Measurements from ENCODE around the gene TMEM139. TPM values are rescaled to one million over a fixed set of nuclear protein-coding genes. Genes with fewer than 3 reads are reported as not detected.

The TMEM139 gene
- total RNA-seq, 1 donor from 2014 or later: 1.0 TPM

DNA sequence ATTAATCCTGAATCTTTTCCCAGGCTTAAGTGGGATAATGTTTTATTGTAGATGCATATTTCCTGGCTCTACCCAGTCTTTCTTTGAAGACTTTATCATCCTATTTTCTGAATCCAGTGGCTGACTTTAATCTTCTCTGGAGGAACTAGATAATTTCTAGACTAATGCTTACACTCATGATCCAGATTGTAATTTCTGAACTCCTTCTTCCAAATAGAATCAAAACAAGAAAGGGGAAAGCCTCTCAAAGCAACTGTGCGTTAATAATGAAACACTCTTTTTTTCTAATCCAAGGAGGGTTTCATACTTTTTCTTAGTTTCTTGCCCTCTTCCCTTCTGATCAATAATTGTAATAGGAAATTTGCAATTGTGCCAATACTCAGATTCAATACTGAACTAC is 13.5 kb upstream of the TMEM139 start:
- no peaks in the 10 kb centered on the region for H3K4me1 ChIP-seq (ENCODE audit: control insufficient read depth in 3 of 3, insufficient read depth in 3 of 3, low read length in 3 of 3)
- H3K27me3 ChIP-seq (ENCODE audit: control insufficient read depth in 3 of 3, insufficient read depth in 3 of 3, low read length in 3 of 3): no peaks in the 10 kb centered on the region
- no peak overlapping the region for H3K4me3 ChIP-seq (ENCODE audit: low read length in 3 of 3)
- no peaks in the 10 kb centered on the region for H3K9me3 ChIP-seq (ENCODE audit: control insufficient read depth in 3 of 3, low read length in 3 of 3)
- H3K36me3 ChIP-seq (ENCODE audit: control insufficient read depth in 3 of 3, insufficient read depth in 3 of 3, low read length in 3 of 3): peaks cover 24 to 34% (median 31%) of the 10 kb centered on the region in 3 donors
- H3K27ac ChIP-seq (ENCODE audit: low read depth, low read length): no peak overlapping the region
- no peak overlapping the region for H3K9ac ChIP-seq (ENCODE audit: low read depth in 1 of 3, low read length in 3 of 3)

DNA sequence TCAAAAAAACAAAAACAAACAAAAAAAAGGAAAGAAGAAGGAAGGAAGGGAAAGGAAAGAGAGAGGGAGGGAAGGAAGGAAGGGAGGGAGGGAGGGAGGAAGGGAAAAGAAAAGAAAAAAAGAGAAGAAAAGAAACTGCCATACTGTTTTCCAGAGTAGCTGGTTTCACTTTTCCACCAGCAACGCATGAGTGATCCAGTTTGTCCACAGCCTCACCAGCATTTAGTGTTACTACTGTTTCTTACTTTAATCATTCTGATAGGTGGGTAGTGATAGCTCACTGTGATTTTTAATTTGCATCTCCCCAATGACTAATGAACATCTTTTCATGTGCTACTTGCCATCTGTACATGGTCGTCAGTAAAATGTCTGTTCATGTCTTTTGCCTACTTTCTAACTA is 11.9 kb upstream of the TMEM139 start:
- no peak overlapping the region for H3K27ac ChIP-seq (ENCODE audit: low read depth, low read length)
- H3K36me3 ChIP-seq (ENCODE audit: control insufficient read depth in 3 of 3, insufficient read depth in 3 of 3, low read length in 3 of 3): peaks cover 15 to 20% (median 18%) of the 10 kb centered on the region in 3 donors
- no peaks in the 10 kb centered on the region for H3K4me1 ChIP-seq (ENCODE audit: control insufficient read depth in 3 of 3, insufficient read depth in 3 of 3, low read length in 3 of 3)
- H3K4me3 ChIP-seq (ENCODE audit: low read length in 3 of 3): no peak overlapping the region
- H3K27me3 ChIP-seq (ENCODE audit: control insufficient read depth in 3 of 3, insufficient read depth in 3 of 3, low read length in 3 of 3): no peaks in the 10 kb centered on the region
- H3K9ac ChIP-seq (ENCODE audit: low read depth in 1 of 3, low read length in 3 of 3): no peak overlapping the region
- no peaks in the 10 kb centered on the region for H3K9me3 ChIP-seq (ENCODE audit: control insufficient read depth in 3 of 3, low read length in 3 of 3)

DNA sequence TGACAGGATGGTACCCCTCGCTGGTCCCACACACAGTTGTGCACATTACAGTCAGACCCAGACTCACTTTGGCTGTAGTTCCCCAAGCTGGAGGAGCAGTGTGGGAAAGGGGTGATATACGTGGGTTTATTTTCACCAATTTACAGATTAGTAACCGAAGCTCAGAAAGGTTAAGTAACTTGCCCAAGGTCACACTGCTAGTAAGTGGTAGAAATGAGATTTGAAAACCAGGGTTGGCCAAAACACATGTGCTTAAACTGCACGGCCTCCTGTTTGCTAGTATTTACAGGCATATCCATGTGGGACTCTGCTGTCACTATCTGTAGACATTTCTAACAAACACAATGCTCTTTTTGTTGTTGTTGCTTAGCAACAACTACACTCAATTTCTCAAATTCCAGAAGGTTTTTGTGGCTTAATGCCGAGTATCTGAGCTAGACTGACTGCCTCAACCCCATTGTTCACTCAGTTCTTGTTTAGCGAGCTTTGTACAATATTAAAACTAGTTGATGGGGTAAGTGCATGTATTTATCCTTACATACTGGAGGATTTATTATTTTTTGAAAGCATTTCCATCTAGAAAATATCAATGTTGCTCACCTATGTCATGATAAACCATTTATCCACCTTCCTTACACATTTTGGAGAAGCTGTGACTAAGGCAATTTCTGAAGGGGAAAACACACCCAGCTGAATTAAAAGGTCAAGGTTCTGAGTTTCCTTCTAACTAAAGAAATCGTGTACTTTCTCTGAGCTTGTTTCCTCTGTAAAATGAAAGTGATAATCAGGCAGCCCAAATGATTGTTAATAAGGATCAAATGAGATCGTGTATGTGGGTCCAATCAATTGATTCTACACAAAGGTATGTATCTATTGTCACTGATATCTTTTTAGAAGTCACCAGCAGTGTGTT is 5.3 kb upstream of the TMEM139 start:
- H3K36me3 ChIP-seq (ENCODE audit: control insufficient read depth in 3 of 3, insufficient read depth in 3 of 3, low read length in 3 of 3): no peaks in the 10 kb centered on the region
- peaks cover 7 to 16% (median 7%) of the 10 kb centered on the region in 3 donors for H3K4me1 ChIP-seq (ENCODE audit: control insufficient read depth in 3 of 3, insufficient read depth in 3 of 3, low read length in 3 of 3)
- H3K9ac ChIP-seq (ENCODE audit: low read depth in 1 of 3, low read length in 3 of 3): no peak overlapping the region
- H3K27me3 ChIP-seq (ENCODE audit: control insufficient read depth in 3 of 3, insufficient read depth in 3 of 3, low read length in 3 of 3): no peaks in the 10 kb centered on the region
- no peaks in the 10 kb centered on the region for H3K9me3 ChIP-seq (ENCODE audit: control insufficient read depth in 3 of 3, low read length in 3 of 3)
- H3K27ac ChIP-seq (ENCODE audit: low read depth, low read length): peak overlapping the region; percentile 3
- H3K4me3 ChIP-seq (ENCODE audit: low read length in 3 of 3): no peak overlapping the region

DNA sequence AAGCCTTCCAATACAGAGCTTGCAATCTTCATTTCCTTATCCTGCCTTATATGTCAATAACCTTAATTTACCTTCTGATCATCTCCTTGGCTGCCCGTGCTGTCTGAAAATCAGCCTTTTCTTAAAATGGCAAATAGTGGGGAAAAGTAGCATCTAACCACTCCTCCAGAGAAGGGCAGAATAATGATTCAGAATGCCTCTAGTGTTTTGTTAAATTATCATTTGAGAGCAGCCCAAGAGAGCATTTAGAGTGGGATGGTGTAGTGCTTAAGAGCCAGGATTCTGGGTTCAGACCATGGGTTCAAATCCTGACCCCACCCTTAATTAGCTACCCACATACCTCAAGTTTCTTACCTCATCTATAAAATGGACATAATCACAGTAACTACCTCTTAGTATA is 4.6 kb upstream of the TMEM139 start:
- Histone ChIP-seq H3K9me3 (ENCODE audit: control insufficient read depth in 3 of 3, low read length in 3 of 3) (no peaks in the 10 kb centered on the region), H3K4me1 (ENCODE audit: control insufficient read depth in 3 of 3, insufficient read depth in 3 of 3, low read length in 3 of 3) (peaks cover 7 to 23% (median 7%) of the 10 kb centered on the region in 3 donors), H3K27ac (ENCODE audit: low read depth, low read length) (peak overlapping the region; percentile 3), H3K27me3 (ENCODE audit: control insufficient read depth in 3 of 3, insufficient read depth in 3 of 3, low read length in 3 of 3) (no peaks in the 10 kb centered on the region), H3K4me3 (ENCODE audit: low read length in 3 of 3) (no peak overlapping the region), H3K36me3 (ENCODE audit: control insufficient read depth in 3 of 3, insufficient read depth in 3 of 3, low read length in 3 of 3) (no peaks in the 10 kb centered on the region), H3K9ac (ENCODE audit: low read depth in 1 of 3, low read length in 3 of 3) (no peak overlapping the region)

DNA sequence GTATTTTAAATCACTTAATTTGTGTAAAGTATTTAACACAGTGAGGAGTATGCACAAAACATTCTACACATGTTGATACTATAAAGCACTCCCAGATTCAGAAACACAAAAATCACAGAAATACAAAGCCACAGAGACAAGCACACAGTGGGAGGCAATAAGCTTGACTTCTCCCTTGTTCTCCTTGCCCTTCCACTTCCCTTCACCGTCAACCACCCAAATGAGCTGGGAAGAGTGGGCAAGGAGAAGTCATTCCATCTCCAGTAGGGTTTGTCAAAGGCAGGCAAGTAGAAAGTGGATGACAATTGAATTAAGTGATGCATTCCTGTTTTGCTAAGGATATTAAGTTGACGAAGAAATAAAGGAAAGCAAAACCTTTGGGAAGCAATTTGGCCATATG is 4.2 kb upstream of the TMEM139 start:
- H3K27ac ChIP-seq (ENCODE audit: low read depth, low read length): no peak overlapping the region
- H3K9me3 ChIP-seq (ENCODE audit: control insufficient read depth in 3 of 3, low read length in 3 of 3): no peaks in the 10 kb centered on the region
- no peaks in the 10 kb centered on the region for H3K36me3 ChIP-seq (ENCODE audit: control insufficient read depth in 3 of 3, insufficient read depth in 3 of 3, low read length in 3 of 3)
- peaks cover 7 to 26% (median 7%) of the 10 kb centered on the region in 3 donors for H3K4me1 ChIP-seq (ENCODE audit: control insufficient read depth in 3 of 3, insufficient read depth in 3 of 3, low read length in 3 of 3)
- no peak overlapping the region for H3K4me3 ChIP-seq (ENCODE audit: low read length in 3 of 3)
- H3K9ac ChIP-seq (ENCODE audit: low read depth in 1 of 3, low read length in 3 of 3): no peak overlapping the region
- H3K27me3 ChIP-seq (ENCODE audit: control insufficient read depth in 3 of 3, insufficient read depth in 3 of 3, low read length in 3 of 3): no peaks in the 10 kb centered on the region

DNA sequence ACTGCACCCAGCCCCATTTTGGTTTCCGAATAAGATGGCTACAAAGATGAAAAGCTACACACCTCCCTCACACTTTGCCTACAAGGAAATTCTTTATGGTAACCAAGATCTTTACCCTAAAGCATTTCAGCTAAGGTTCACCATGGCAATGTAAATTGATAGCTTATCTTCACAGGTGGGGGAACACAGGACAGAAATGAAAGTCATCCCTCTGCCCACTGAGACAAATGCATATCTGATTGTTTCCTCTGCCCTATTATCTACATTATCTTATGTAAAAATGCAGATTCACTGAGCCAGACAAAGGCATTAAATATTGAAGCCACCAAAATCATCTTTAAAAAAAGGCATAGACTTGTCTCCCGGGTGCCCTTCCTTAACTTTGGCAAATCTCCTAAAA is 3.2 kb upstream of the TMEM139 start:
- Histone ChIP-seq H3K27me3 (ENCODE audit: control insufficient read depth in 3 of 3, insufficient read depth in 3 of 3, low read length in 3 of 3) (no peaks in the 10 kb centered on the region), H3K36me3 (ENCODE audit: control insufficient read depth in 3 of 3, insufficient read depth in 3 of 3, low read length in 3 of 3) (no peaks in the 10 kb centered on the region), H3K27ac (ENCODE audit: low read depth, low read length) (no peak overlapping the region), H3K9ac (ENCODE audit: low read depth in 1 of 3, low read length in 3 of 3) (no peak overlapping the region), H3K4me1 (ENCODE audit: control insufficient read depth in 3 of 3, insufficient read depth in 3 of 3, low read length in 3 of 3) (peaks cover 7 to 26% (median 7%) of the 10 kb centered on the region in 3 donors), H3K9me3 (ENCODE audit: control insufficient read depth in 3 of 3, low read length in 3 of 3) (no peaks in the 10 kb centered on the region), H3K4me3 (ENCODE audit: low read length in 3 of 3) (no peak overlapping the region)

DNA sequence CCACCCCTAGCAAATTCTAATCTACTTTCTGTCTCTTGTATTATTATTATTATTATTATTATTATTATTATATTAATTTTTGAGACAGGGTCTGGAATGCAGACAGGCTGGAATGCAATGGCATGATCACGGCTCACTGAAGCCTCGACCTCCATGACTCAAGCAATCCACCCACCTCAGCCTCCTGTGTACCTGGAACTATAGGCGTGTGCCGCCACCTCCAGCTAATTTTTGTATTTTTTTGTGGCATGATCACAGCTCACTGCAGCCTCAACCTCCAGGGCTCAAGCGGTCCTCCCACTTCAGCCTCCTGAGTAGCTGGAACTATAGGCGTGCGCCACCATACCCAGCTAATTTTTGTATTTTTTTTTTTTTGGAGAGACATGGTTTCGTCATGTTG is 2.6 kb upstream of the TMEM139 start:
- H3K36me3 ChIP-seq (ENCODE audit: control insufficient read depth in 3 of 3, insufficient read depth in 3 of 3, low read length in 3 of 3): no peaks in the 10 kb centered on the region
- H3K4me3 ChIP-seq (ENCODE audit: low read length in 3 of 3): no peak overlapping the region
- no peaks in the 10 kb centered on the region for H3K9me3 ChIP-seq (ENCODE audit: control insufficient read depth in 3 of 3, low read length in 3 of 3)
- peaks cover 7 to 26% (median 8%) of the 10 kb centered on the region in 3 donors for H3K4me1 ChIP-seq (ENCODE audit: control insufficient read depth in 3 of 3, insufficient read depth in 3 of 3, low read length in 3 of 3)
- H3K27me3 ChIP-seq (ENCODE audit: control insufficient read depth in 3 of 3, insufficient read depth in 3 of 3, low read length in 3 of 3): no peaks in the 10 kb centered on the region
- H3K9ac ChIP-seq (ENCODE audit: low read depth in 1 of 3, low read length in 3 of 3): no peak overlapping the region
- H3K27ac ChIP-seq (ENCODE audit: low read depth, low read length): no peak overlapping the region

DNA sequence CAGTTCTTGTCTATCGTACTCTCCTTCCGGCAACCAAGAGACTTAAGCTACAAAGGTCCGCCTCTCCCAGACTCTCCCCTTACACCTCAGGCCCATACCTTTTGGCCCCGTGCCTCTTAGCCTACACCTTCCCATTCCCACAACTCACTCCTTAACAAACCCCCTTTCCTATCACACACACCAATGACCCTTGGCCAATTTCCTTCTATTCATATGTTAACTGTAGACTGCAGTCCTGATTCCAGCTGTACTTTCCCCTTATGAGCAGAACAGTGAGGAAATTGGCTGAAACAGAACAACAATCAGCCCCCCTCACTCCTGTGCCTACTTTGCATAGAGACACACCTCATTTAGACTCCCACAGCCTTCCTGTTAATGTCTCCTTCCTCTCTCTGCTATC is 1.4 kb upstream of the TMEM139 start:
- no peaks in the 10 kb centered on the region for H3K9me3 ChIP-seq (ENCODE audit: control insufficient read depth in 3 of 3, low read length in 3 of 3)
- peak overlapping the region; percentile 28 for H3K27ac ChIP-seq (ENCODE audit: low read depth, low read length)
- no peak overlapping the region for H3K4me3 ChIP-seq (ENCODE audit: low read length in 3 of 3)
- no peaks in the 10 kb centered on the region for H3K36me3 ChIP-seq (ENCODE audit: control insufficient read depth in 3 of 3, insufficient read depth in 3 of 3, low read length in 3 of 3)
- no peak overlapping the region for H3K9ac ChIP-seq (ENCODE audit: low read depth in 1 of 3, low read length in 3 of 3)
- H3K4me1 ChIP-seq (ENCODE audit: control insufficient read depth in 3 of 3, insufficient read depth in 3 of 3, low read length in 3 of 3): peaks cover 11 to 33% (median 15%) of the 10 kb centered on the region in 3 donors
- H3K27me3 ChIP-seq (ENCODE audit: control insufficient read depth in 3 of 3, insufficient read depth in 3 of 3, low read length in 3 of 3): no peaks in the 10 kb centered on the region

DNA sequence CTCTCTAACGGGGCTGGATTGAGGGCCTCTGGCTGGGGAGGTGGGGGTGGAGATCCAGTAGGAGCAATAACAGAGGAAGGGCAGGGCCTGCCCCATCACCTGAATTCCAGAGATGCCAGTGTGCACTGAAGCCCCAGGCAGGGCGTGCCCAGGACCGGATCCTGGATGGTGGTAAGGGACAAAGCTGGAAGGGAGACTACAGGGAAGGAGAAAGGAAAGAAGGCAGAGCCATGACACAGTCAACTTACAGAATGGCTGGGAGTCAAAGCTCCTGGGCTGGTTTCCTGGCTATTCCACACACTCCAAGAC is 666 bp downstream of the TMEM139 start:
- H3K27ac ChIP-seq (ENCODE audit: low read depth, low read length): no peak overlapping the region
- peaks cover 0 to 2% (median 0%) of the 10 kb centered on the region in 3 donors for H3K36me3 ChIP-seq (ENCODE audit: control insufficient read depth in 3 of 3, insufficient read depth in 3 of 3, low read length in 3 of 3)
- H3K9me3 ChIP-seq (ENCODE audit: control insufficient read depth in 3 of 3, low read length in 3 of 3): no peaks in the 10 kb centered on the region
- no peaks in the 10 kb centered on the region for H3K27me3 ChIP-seq (ENCODE audit: control insufficient read depth in 3 of 3, insufficient read depth in 3 of 3, low read length in 3 of 3)
- H3K4me3 ChIP-seq (ENCODE audit: low read length in 3 of 3): no peak overlapping the region
- H3K9ac ChIP-seq (ENCODE audit: low read depth in 1 of 3, low read length in 3 of 3): no peak overlapping the region
- H3K4me1 ChIP-seq (ENCODE audit: control insufficient read depth in 3 of 3, insufficient read depth in 3 of 3, low read length in 3 of 3): peaks cover 15 to 47% (median 22%) of the 10 kb centered on the region in 3 donors

DNA sequence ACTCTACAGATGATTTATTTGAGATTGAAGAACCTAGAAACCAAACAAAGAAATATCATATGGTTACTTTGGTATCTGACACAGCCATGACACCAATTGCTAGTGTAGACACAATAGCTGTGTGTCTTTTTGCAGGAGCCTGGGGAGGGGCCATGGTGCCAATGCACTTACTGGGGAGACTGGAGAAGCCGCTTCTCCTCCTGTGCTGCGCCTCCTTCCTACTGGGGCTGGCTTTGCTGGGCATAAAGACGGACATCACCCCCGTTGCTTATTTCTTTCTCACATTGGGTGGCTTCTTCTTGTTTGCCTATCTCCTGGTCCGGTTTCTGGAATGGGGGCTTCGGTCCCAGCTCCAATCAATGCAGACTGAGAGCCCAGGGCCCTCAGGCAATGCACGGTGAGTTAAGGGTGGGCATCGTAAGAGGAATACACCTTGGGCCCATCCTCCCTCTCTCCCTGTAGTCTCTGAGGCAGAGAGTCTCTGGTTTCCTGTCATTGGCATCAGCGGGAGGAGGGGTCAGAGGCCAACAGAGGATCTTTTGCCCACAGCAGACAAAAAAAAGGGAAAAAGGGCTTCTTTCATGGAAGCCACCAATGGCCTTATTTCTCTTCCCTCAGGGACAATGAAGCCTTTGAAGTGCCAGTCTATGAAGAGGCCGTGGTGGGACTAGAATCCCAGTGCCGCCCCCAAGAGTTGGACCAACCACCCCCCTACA is 1.2 kb downstream of the TMEM139 start:
- H3K36me3 ChIP-seq (ENCODE audit: control insufficient read depth in 3 of 3, insufficient read depth in 3 of 3, low read length in 3 of 3): peaks cover 0 to 5% (median 0%) of the 10 kb centered on the region in 3 donors
- no peak overlapping the region for H3K27ac ChIP-seq (ENCODE audit: low read depth, low read length)
- H3K27me3 ChIP-seq (ENCODE audit: control insufficient read depth in 3 of 3, insufficient read depth in 3 of 3, low read length in 3 of 3): no peaks in the 10 kb centered on the region
- no peak overlapping the region for H3K4me3 ChIP-seq (ENCODE audit: low read length in 3 of 3)
- no peaks in the 10 kb centered on the region for H3K9me3 ChIP-seq (ENCODE audit: control insufficient read depth in 3 of 3, low read length in 3 of 3)
- H3K9ac ChIP-seq (ENCODE audit: low read depth in 1 of 3, low read length in 3 of 3): no peak overlapping the region
- peaks cover 15 to 50% (median 25%) of the 10 kb centered on the region in 3 donors for H3K4me1 ChIP-seq (ENCODE audit: control insufficient read depth in 3 of 3, insufficient read depth in 3 of 3, low read length in 3 of 3)

Measured in skeletal muscle tissue (tissue), 4 donors.